ENCODE measurements around the gene GEMIN2. TPM values are rescaled to one million over a fixed set of nuclear protein-coding genes. Genes with fewer than 3 reads are reported as not detected.

Gene GEMIN2
- total RNA-seq, 2 donors from 2014 or later = 5.0 to 5.5 TPM

Other genes starting within 250 kb of the GEMIN2 start
- 100 to 1,000 TPM; 111 to 121 TPM for gene SEC23A, start 11.1 kb upstream of the GEMIN2 start, total RNA-seq
- 10 to 100 TPM; 19.0 to 21.2 TPM for gene TRAPPC6B, start 56.0 kb downstream of the GEMIN2 start, total RNA-seq
- gene PNN, start 60.9 kb downstream of the GEMIN2 start, total RNA-seq = 10 to 100 TPM; 36.6 to 49.4 TPM
- 10 to 100 TPM; 52.4 to 67.9 TPM for gene MIA2, start 119.6 kb downstream of the GEMIN2 start, total RNA-seq